ACC112 (cell line): Measurements from ENCODE around the gene ATP7B.

Experiments used
- H2AFZ ChIP-seq: fragments of 200-600 bp; sonication (generic); one replicate; pipeline ENCODE4 v1.6.0; 2017; ENCODE audit warnings: antibody characterized with exemption, low read length; ENCODE audit not compliant: unreplicated experiment
- H3K27ac ChIP-seq: fragments of 200-600 bp; sonication (generic); 2 replicates; pipeline ENCODE4 v1.5.1; 2014; ENCODE audit warnings: low read depth, mild to moderate bottlenecking, antibody characterized with exemption, low read length, moderate library complexity
- H3K27me3 ChIP-seq: fragments of 200-600 bp; sonication (generic); 2 replicates; pipeline ENCODE4 v1.6.1; 2014; ENCODE audit warnings: mild to moderate bottlenecking, antibody characterized with exemption, low read length, moderate library complexity, mixed read lengths; ENCODE audit not compliant: insufficient read depth
- H3K36me3 ChIP-seq: fragments of 200-600 bp; sonication (generic); 2 replicates; pipeline ENCODE4 v1.6.1; 2016; ENCODE audit warnings: mild to moderate bottlenecking, antibody characterized with exemption, low read length, moderate library complexity, mixed read lengths; ENCODE audit not compliant: insufficient read depth
- H3K4me1 ChIP-seq: fragments of 200-600 bp; sonication (generic); one replicate; pipeline ENCODE4 v1.6.1; 2016; ENCODE audit warnings: low read length, mixed read lengths; ENCODE audit not compliant: insufficient read depth, unreplicated experiment, control insufficient read depth
- H3K4me3 ChIP-seq: fragments of 200-600 bp; sonication (generic); 2 replicates; pipeline ENCODE4 v1.5.1; 2014; ENCODE audit warnings: mild to moderate bottlenecking, low read depth, low read length
- H3K79me2 ChIP-seq: fragments of 200-600 bp; sonication (generic); one replicate; pipeline ENCODE4 v1.6.0; 2016; ENCODE audit warnings: low read length; ENCODE audit not compliant: control insufficient read depth, unreplicated experiment, insufficient read depth

The ATP7B gene

DNA sequence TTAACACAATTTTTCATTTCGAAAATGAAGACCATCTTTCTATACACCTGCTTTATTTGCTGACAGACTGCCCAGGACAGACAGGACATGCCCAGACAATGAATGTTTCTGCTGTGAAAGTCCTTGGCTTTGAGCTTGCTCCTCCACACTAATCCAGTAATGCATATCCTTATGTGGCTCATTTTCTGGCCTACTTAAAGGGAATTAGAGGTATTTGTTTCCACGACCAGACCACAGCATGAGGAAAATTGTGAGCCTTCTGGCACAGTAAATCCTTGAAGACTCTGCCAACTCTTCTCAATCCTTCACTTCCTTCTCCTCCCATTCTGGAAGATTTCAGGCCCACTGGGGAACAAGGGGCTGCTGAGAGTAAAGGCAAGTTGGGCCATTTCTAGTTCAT is 123.8 kb downstream of the ATP7B start:
- no peaks in the 10 kb centered on the region for H3K79me2 ChIP-seq
- no peak overlapping the region for H3K27ac ChIP-seq
- no peak overlapping the region for H2AFZ ChIP-seq
- no peak overlapping the region for H3K4me3 ChIP-seq
- no peaks in the 10 kb centered on the region for H3K36me3 ChIP-seq
- H3K27me3 ChIP-seq = peaks cover 48% of the 10 kb centered on the region
- no peaks in the 10 kb centered on the region for H3K4me1 ChIP-seq

DNA sequence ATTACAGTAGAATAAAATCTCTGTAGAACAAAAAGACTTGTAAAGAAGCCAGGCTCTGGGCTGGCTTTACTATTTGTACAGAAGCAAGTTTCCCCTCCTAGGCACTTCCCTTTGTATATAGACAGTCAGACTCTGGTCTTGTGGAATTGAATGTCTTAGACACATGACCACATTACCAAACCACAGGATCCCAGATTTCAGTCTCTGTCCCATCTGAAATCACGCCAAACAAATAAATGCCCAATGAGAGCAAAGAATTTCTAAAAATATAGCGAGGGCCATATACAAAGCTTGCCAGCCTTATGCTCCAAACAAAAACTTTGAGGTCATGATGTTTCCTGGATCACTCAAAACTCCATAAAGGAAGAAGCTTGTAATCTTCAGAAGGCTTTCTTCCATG is 125.6 kb downstream of the ATP7B start:
- Histone ChIP-seq H3K27me3 (peaks cover 31% of the 10 kb centered on the region), H3K4me3 (no peak overlapping the region), H3K79me2 (no peaks in the 10 kb centered on the region), H2AFZ (no peak overlapping the region), H3K36me3 (no peaks in the 10 kb centered on the region), H3K4me1 (no peaks in the 10 kb centered on the region), H3K27ac (no peak overlapping the region)

DNA sequence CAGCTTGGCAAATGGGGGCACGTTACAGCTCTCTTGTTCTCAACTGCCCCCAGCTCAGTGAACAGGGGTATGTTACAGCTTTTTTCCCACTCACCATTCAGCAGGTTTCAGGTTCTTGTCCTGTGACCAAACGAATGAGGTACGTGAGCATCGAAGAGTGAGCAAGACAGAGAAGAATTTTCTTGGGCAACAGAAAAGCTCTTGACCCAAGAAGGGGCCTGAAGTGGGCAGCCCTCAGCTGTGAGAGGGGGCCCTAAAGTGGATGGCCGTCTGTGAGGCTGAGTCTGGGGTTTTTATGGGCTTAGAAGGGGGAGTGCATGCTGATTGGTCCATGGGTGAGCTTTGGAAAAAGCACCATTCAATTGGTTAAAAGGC is 128.0 kb downstream of the ATP7B start:
- Histone ChIP-seq H3K36me3 (no peaks in the 10 kb centered on the region), H3K4me3 (no peak overlapping the region)

More for the DNA sequence above, 128.0 kb downstream of the ATP7B start:
- Histone ChIP-seq H3K27me3 (peaks cover 28% of the 10 kb centered on the region), H2AFZ (no peak overlapping the region), H3K79me2 (no peaks in the 10 kb centered on the region), H3K4me1 (no peaks in the 10 kb centered on the region), H3K27ac (no peak overlapping the region)
